Posterior vena cava (tissue), 2 donors: ENCODE results near the gene TBX2. TPM values are rescaled to one million over a fixed set of nuclear protein-coding genes. Genes with fewer than 3 reads are reported as not detected.

Experiments used
- DNase-seq: peaks from one replicate; pipeline ENCODE4 v3.0.0-alpha.2; 2020; ENCODE audit warnings: low spot score
- intact Hi-C, 2 donors: fragments of 100-400 bp; cut with DNase I; formaldehyde crosslinking; loops; one replicate each; pipeline versions ENCODE4 v1.14.1 to v1.14.2; 2022 to 2023
- total RNA-seq, 2 donors: library from RNA; stranded (reverse); fragmentation: NEBNext Ultra II Directional; extraction: Animal tissue kit (Norgen Biotek cat#: 25700); gene quantifications; one replicate each; pipeline ENCODE4 v1.2.1, GENCODE V29; 2021
- donor health status: DM: yes; HTN: yes; CAD: no.
- donor health status: DM: yes; HTN: yes; CAD: no.

The TBX2 gene
- total RNA-seq, 2 donors from 2014 or later, result 11.2 to 16.5 TPM

DNA sequence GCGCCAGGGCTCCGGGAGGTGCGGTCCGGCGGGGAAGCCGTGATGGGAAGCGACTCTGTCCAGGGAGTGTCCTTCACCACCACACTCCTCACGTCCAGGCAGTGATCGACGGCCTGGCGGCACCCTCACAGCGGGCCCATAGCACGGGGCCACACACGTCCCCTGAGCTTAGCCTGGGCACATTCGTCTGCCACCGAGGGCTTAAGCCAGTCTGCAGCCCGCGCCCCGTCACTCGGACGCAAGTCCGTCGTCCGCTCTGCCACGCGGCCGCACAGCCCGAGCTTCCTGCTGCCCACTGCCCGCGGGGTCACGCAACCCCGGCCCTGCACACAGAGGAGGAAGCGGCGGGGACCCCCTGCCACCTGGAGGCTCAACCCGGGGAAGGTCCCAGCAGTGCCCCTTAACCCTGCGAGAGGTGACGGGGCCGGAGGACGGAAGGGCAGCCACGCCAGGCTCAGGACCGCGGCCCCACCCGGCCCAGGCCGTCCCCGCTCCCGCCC, 3.0 kb upstream of the TBX2 start:
- no peak for DNase-seq
- intact Hi-C loops, result loop anchor here (10.0 kb wide), 2 partner anchors 392 to 672 kb away; no protein-coding TSS in a partner anchor

GRCh38 chr17:61397086-61397842, 2.4 kb upstream of the TBX2 start:
- intact Hi-C loops, result loop anchor here (10.0 kb wide), 2 partner anchors 392 to 672 kb away; no protein-coding TSS in a partner anchor

GRCh38 chr17:61398721-61399130, 917 bp upstream of the TBX2 start:
- intact Hi-C loops, result loop anchor here (10.0 kb wide), 2 partner anchors 394 to 674 kb away; no protein-coding TSS in a partner anchor
- no peak for DNase-seq

More at GRCh38 chr17:61397086-61397842, 2.4 kb upstream of the TBX2 start:
- DNase-seq, result no peak

GRCh38 chr17:61400066-61400716, 548 bp downstream of the TBX2 start:
- intact Hi-C loops, result no loop called here
- no peak for DNase-seq

DNA sequence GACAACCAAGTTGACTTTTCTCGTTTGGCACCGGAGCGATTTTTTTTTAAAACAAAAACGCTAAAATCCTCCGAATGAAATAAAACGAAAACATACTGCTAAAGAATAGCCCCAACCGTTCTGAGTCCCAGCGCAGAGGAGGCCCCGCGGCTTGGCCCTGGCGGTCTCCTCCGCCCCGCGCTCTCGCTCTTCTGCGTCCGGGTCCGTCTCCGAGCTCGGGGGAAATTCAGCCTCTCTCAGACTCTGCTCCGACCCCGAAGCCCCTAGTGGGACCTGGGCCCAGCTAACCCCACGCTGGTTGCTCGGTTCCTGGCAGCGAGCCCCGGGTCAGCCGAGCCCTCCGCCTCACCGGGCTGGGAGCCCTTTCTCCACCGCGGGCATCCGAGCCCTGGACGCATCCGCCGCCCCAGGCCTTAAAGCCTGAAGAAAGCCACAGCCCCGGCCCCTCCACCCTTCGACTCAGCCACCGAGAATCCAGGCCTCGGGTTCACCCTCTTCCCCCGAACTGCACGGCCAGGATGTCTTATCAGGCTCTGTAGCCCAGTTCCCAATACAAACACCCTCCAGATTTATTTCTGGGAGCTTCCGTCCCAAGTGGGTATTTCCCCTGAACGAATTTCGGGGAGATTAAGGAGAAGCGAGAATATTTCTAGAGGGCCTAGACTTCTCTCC, 1.2 kb downstream of the TBX2 start:
- intact Hi-C loops, result no loop called here
- no peak for DNase-seq

DNA sequence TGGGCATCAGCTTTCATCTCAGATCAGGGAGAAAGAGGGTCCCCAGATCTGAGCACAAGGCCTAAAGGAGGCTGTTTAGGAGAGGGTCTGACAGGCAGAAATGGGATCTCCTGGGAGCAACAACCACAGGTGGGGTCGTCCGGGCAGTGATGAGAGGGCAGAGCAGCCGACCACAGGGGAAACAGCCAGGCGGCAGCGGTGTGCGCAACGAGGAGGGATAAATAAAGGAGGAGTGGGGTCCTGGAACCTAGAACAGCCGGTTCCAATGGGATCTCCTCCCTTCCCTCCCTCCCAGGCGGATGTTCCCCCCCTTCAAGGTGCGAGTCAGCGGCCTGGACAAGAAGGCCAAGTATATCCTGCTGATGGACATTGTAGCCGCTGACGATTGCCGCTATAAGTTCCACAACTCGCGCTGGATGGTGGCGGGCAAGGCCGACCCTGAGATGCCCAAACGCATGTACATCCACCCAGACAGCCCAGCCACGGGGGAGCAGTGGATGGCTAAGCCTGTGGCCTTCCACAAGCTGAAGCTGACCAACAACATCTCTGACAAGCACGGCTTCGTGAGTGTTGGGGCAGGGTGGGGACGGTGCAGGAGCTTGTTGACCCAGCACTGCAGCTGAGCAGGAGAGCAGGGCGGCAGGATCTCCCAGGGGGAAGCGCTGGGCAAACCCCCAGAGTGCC, 1.9 kb downstream of the TBX2 start:
- no peak for DNase-seq

DNA sequence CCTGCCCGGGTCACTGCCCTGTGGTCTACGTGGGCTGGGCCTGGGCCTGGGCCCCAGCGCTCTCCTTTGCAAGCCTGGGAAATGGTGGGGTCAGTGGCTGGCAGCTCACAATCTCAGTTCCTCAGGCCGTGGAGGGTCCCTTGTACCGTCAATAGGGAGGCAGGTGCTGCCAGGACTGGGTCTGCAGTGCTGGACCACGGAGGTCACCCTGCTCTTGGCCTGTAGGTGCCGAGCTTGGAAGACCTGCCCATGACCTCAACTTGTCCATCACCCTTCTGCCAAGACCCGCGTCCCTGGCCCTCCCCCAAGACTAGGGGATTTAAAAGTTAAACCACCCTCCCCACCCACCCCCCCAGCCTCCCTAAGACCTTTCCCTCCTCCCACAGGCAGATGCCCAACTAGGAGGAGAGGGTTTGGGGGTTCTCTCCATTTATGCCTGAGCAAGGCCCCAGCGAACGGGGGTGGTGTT, 2.5 kb downstream of the TBX2 start:
- no peak for DNase-seq
- intact Hi-C loops, result no loop called here

More for the DNA sequence above, 1.9 kb downstream of the TBX2 start:
- intact Hi-C loops, result no loop called here

DNA sequence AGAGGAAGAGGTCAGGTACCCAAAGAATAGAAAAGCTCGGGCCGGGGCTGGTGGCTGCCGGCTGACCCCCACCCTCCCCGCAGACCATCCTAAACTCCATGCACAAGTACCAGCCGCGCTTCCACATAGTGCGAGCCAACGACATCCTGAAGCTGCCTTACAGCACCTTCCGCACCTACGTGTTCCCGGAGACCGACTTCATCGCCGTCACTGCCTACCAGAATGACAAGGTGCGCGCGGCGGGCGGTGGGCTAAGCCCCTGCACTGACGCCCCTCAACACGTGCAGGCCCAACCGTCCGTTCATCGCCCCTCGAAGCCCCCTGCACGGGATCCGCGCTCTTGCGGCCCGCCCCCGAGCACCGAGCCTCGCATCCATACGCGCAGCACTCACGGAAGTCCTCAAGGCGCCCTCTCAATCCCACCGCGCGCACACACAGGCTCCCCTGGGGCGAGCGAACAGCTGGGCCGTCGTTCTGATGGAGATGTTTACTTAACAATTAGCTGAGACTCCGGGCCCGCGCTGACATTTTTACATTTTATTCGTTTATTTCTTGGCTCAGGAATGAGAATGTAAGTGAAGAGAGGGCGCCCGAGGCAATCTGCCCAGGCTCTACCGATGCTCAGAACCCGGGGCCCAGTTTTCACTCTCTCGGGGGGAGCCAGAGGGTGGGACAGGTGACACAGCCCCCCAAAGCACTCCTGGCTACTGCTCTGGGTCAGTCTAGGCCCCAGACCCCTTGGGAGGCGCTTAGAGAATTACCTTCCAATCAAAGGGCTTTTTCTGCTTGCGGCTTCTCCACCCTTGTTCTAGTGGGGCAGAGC, 3.5 kb downstream of the TBX2 start:
- intact Hi-C loops, result no loop called here
- no peak for DNase-seq

GRCh38 chr17:61403801-61404662, 4.4 kb downstream of the TBX2 start:
- DNase-seq, result peak; percentile 79
- intact Hi-C loops, result no loop called here

GRCh38 chr17:61404663-61404912, 4.9 kb downstream of the TBX2 start:
- intact Hi-C loops, result no loop called here

GRCh38 chr17:61404913-61405685, 5.5 kb downstream of the TBX2 start:
- intact Hi-C loops, result no loop called here
- peak; percentile 79 for DNase-seq

More at GRCh38 chr17:61404663-61404912, 4.9 kb downstream of the TBX2 start:
- peak; percentile 73 for DNase-seq

GRCh38 chr17:61405686-61406536, 6.3 kb downstream of the TBX2 start:
- peak; percentile 55 for DNase-seq
- intact Hi-C loops, result no loop called here

- no peak for DNase-seq
- intact Hi-C loops, result no loop called here
These were observed 6.8 kb downstream of the TBX2 start for GRCh38 chr17:61406537-61406845.

GRCh38 chr17:61406971-61407911, 7.6 kb downstream of the TBX2 start:
- intact Hi-C loops, result no loop called here

More at GRCh38 chr17:61406971-61407911, 7.6 kb downstream of the TBX2 start:
- peak; percentile 58 for DNase-seq
